HepG2 (cell line): ENCODE measurements around the gene NXPE3. TPM values are rescaled to one million over a fixed set of nuclear protein-coding genes. Genes with fewer than 3 reads are reported as not detected.

Source experiments
- ATAC-seq: fragments of 200-7000 bp; cut with Tn5 transposase; 3 replicates; pipeline ENCODE4 v1.9.1; 2020; ENCODE audit warnings: mild to moderate bottlenecking, moderate library complexity
- BruUV-seq: library from RNA; stranded (reverse); fragments of 400-500 nt; replicated peaks from 2 replicates; lab custom pipeline; 2021; lab: Mats Ljungman, UMichigan
- CTCF ChIA-PET: fragments of 300-600 bp; formaldehyde crosslinking; extraction: SDS; loops from one replicate; lab custom pipeline; 2021; ENCODE audit warnings: low total read pairs, inconsistent platforms, low intra/inter-chr PET ratio; lab: Yijun Ruan, JAX
- POLR2A ChIA-PET: fragments of 350-600 bp; sonication (Branson Sonifier 250); formaldehyde crosslinking; loops from one replicate; lab custom pipeline; 2020; ENCODE audit warnings: antibody characterized with exemption, inconsistent platforms; lab: Yijun Ruan, JAX
- DNase-seq: peaks from one replicate; pipeline ENCODE4 v3.0.0-alpha.2; 2015; ENCODE audit warnings: low spot score
- FAIRE-seq: peaks from 3 replicates; lab custom pipeline; 2011; peaks lifted over from hg19 to GRCh38; lab: Jason Lieb, UNC
- H2AFZ ChIP-seq: one replicate; pipeline ENCODE4 v1.6.1; 2011; ENCODE audit warnings: low read length, inconsistent platforms
- H3K27ac ChIP-seq: fragments of 300-600 bp; 3 replicates; pipeline ENCODE4 v1.8.0; 2011; ENCODE audit warnings: mixed run types, mild to moderate bottlenecking, mixed read lengths, low read length, inconsistent platforms; ENCODE audit not compliant: insufficient read depth; ENCODE audit errors: extremely low read length
- H3K27me3 ChIP-seq, 2 experiments: fragments of 200-600 bp in 1 of 2; 2 replicates in 1 of 2; 3 replicates in 1 of 2; pipeline versions ENCODE4 v1.6.0 to v1.8.0; 2011; ENCODE audit warnings: low read length in 2 of 2, mild to moderate bottlenecking in 2 of 2, moderate library complexity in 2 of 2, inconsistent platforms in 1 of 2; ENCODE audit not compliant: insufficient read depth in 2 of 2, control insufficient read depth in 1 of 2
- H3K36me3 ChIP-seq, 2 experiments: fragments of 200-600 bp in 1 of 2; replicated peaks in 1 of 2; 2 replicates in 1 of 2; 3 replicates in 1 of 2; pipeline versions ENCODE4 v1.5.1 to v1.8.0; 2011; ENCODE audit warnings: low read length in 2 of 2, inconsistent platforms in 1 of 2; ENCODE audit not compliant: insufficient read depth in 2 of 2, control insufficient read depth in 1 of 2
- H3K4me1 ChIP-seq: 2 replicates; pipeline ENCODE4 v1.5.1; 2012; ENCODE audit warnings: low read length, inconsistent platforms; ENCODE audit not compliant: insufficient read depth
- H3K4me2 ChIP-seq: 2 replicates; pipeline ENCODE4 v1.6.0; 2011; ENCODE audit warnings: low read depth, low read length, inconsistent platforms
- H3K4me3 ChIP-seq, 3 experiments: fragments of 200-600 bp in 1 of 3; sonication (generic), shearing (Covaris generic) in 1 of 3; replicated peaks in 1 of 3; 2 replicates each; pipeline ENCODE4 v1.5.1; 2011 to 2016; ENCODE audit warnings: low read length in 3 of 3, inconsistent platforms in 2 of 3, low read depth in 2 of 3, mild to moderate bottlenecking in 2 of 3, control low read depth in 1 of 3, mixed read lengths in 1 of 3; ENCODE audit not compliant: insufficient read depth in 1 of 3
- H3K79me2 ChIP-seq: one replicate; pipeline ENCODE4 v1.6.1; 2011; ENCODE audit warnings: low read length, inconsistent platforms; ENCODE audit not compliant: insufficient read depth
- H3K9ac ChIP-seq: 2 replicates; pipeline ENCODE4 v1.6.0; 2011; ENCODE audit warnings: mild to moderate bottlenecking, low read depth, low read length, inconsistent platforms; ENCODE audit not compliant: insufficient read depth
- H3K9me3 ChIP-seq: 2 replicates; pipeline ENCODE4 v1.5.1; 2012; ENCODE audit warnings: mild to moderate bottlenecking, low read length
- H4K20me1 ChIP-seq: 2 replicates; pipeline ENCODE4 v1.6.0; 2011; ENCODE audit warnings: inconsistent platforms, mild to moderate bottlenecking, low read length, moderate library complexity; ENCODE audit not compliant: insufficient read depth
- ATF5 ChIP-seq: sonication (generic); formaldehyde crosslinking; IDR thresholded peaks from 2 replicates; pipeline ENCODE4 v1.4.0; 2020; ENCODE audit warnings: mild to moderate bottlenecking, low read depth, missing genetic modification reagents
- ATM ChIP-seq: fragments of 450-650 bp; IDR thresholded peaks from 2 replicates; pipeline ENCODE4 v1.7.1; 2017; ENCODE audit warnings: mild to moderate bottlenecking, borderline replicate concordance
- CBFB ChIP-seq: sonication (generic); formaldehyde crosslinking; IDR thresholded peaks from 2 replicates; pipeline ENCODE4 v1.4.0; 2020; ENCODE audit warnings: missing genetic modification reagents
- MIER3 ChIP-seq: IDR thresholded peaks from 2 replicates; pipeline ENCODE4 v1.6.1; 2016; ENCODE audit warnings: missing compliant biosample characterization, borderline replicate concordance
- MYC ChIP-seq: sonication (generic); formaldehyde crosslinking; IDR thresholded peaks from 2 replicates; pipeline ENCODE4 v1.9.0; 2021; ENCODE audit warnings: missing genetic modification reagents, borderline replicate concordance
- NBN ChIP-seq: fragments of 450-650 bp; conservative IDR thresholded peaks from 2 replicates; pipeline ENCODE4 v1.6.1; 2017
- NFRKB ChIP-seq: fragments of 450-650 bp; IDR thresholded peaks from 2 replicates; pipeline ENCODE4 v1.6.1; 2017
- NR0B2 ChIP-seq: sonication (generic); formaldehyde crosslinking; IDR thresholded peaks from 2 replicates; pipeline ENCODE4 v1.4.0; 2020; ENCODE audit warnings: mild to moderate bottlenecking, missing genetic modification reagents
- ONECUT2 ChIP-seq: sonication (generic); formaldehyde crosslinking; IDR thresholded peaks from 2 replicates; pipeline ENCODE4 v1.4.0; 2020; ENCODE audit warnings: missing genetic modification reagents
- PHB2 ChIP-seq: fragments of 450-650 bp; IDR thresholded peaks from 2 replicates; pipeline ENCODE4 v1.6.1; 2018; ENCODE audit not compliant: partially characterized antibody
- SP1 ChIP-seq, 2 experiments: fragments of 450-650 bp in 1 of 2; sonication (generic) in 1 of 2; formaldehyde crosslinking in 1 of 2; IDR thresholded peaks; 2 replicates each; pipeline versions ENCODE4 v1.4.0 to v1.6.1; 2016 to 2020; ENCODE audit warnings: missing genetic modification reagents in 1 of 2
- ZBTB8A ChIP-seq: sonication (generic); formaldehyde crosslinking; IDR thresholded peaks from 2 replicates; pipeline ENCODE4 v1.4.0; 2020; ENCODE audit warnings: mild to moderate bottlenecking, low read depth, missing genetic modification reagents, borderline replicate concordance
- ZMAT3 ChIP-seq: sonication (generic); formaldehyde crosslinking; conservative IDR thresholded peaks from 2 replicates; pipeline ENCODE4 v1.7.0; 2021; ENCODE audit warnings: missing genetic modification reagents
- ZNF20 ChIP-seq: sonication (generic); formaldehyde crosslinking; IDR thresholded peaks from 2 replicates; pipeline ENCODE4 v1.4.0; 2020; ENCODE audit warnings: mild to moderate bottlenecking, moderate library complexity, missing genetic modification reagents
- ZNF674 ChIP-seq: sonication (generic); formaldehyde crosslinking; IDR thresholded peaks from 2 replicates; pipeline ENCODE4 v1.5.0; 2020; ENCODE audit warnings: low read depth, mild to moderate bottlenecking, missing genetic modification reagents
- in situ Hi-C: cut with HindIII; loops from 2 replicates; pipeline ENCODE4 v1.10.0; 2017; ENCODE audit warnings: low pct_unique_long_range_greater_than_20kb; ENCODE audit not compliant: extremely low pct_ligation_motif_present
- intact Hi-C: fragments of 100-400 bp; cut with micrococcal nuclease; formaldehyde crosslinking; loops from one replicate; pipeline ENCODE4 v1.10.0; 2022; ENCODE audit not compliant: unreplicated experiment
- polyA plus RNA-seq, 8 experiments: library from polyadenylated mRNA; depleted of rRNA in 3 of 8; stranded (reverse) in 7 of 8; unstranded in 1 of 8; fragments of >200 nt; fragmentation: Illumina TruSeq in 4 of 8; extraction: Trizol in 4 of 8; gene quantifications; 2 replicates each; pipeline versions ENCODE4 v1.2.1 to v1.2.3, GENCODE V29; 2011 to 2016; ENCODE audit warnings: low read depth in 4 of 8, missing spikeins in 1 of 8, mixed read lengths in 1 of 8; ENCODE audit not compliant: insufficient read depth in 1 of 8
- total RNA-seq, 5 experiments: library from RNA; depleted of rRNA; stranded (reverse); fragments of >200 nt; fragmentation: Illumina TruSeq; extraction: Trizol; gene quantifications; 2 replicates each; pipeline ENCODE4 v1.2.3, GENCODE V29; 2016; ENCODE audit warnings: low read depth in 1 of 5
- TF ChIP-seq, protein P1 (sequence below): sonication (generic); formaldehyde crosslinking; IDR thresholded peaks from 2 replicates; pipeline ENCODE4 v1.4.0; 2020; ENCODE audit warnings: missing genetic modification reagents
- TF ChIP-seq, protein P2 (sequence below): sonication (generic); formaldehyde crosslinking; IDR thresholded peaks from 2 replicates; pipeline ENCODE4 v1.9.0; 2021; ENCODE audit warnings: missing genetic modification reagents, borderline replicate concordance

Gene NXPE3
- total and polyA plus RNA-seq, 2 of the 13 experiments (the other 11 are each of a cell fraction or from before 2014, with no cell fraction given) = 3.5 to 4.7 TPM

GRCh38 chr3:101840066-101840465 lies 61.1 kb downstream of the NXPE3 start:
- no peaks in the 10 kb centered on the region for H3K79me2 ChIP-seq
- H3K36me3 ChIP-seq = no peaks in the 10 kb centered on the region
- POLR2A ChIA-PET = no interaction called here
- no peak overlapping the region for H3K4me3 ChIP-seq
- DNase-seq = no peak
- H3K4me1 ChIP-seq = peaks cover 5% of the 10 kb centered on the region; the same call in 1 of the 2 replicates
- ATAC-seq = no peak
- intact Hi-C loops = no loop called here
- H3K4me2 ChIP-seq = no peak overlapping the region
- no peak overlapping the region for H2AFZ ChIP-seq
- TF ChIP-seq, protein P1, sequence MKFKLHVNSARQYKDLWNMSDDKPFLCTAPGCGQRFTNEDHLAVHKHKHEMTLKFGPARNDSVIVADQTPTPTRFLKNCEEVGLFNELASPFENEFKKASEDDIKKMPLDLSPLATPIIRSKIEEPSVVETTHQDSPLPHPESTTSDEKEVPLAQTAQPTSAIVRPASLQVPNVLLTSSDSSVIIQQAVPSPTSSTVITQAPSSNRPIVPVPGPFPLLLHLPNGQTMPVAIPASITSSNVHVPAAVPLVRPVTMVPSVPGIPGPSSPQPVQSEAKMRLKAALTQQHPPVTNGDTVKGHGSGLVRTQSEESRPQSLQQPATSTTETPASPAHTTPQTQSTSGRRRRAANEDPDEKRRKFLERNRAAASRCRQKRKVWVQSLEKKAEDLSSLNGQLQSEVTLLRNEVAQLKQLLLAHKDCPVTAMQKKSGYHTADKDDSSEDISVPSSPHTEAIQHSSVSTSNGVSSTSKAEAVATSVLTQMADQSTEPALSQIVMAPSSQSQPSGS (CRISPR knock-in tag) = no peak
- TF ChIP-seq NFRKB (no peak), NR0B2 (CRISPR knock-in tag) (no peak), PHB2 (no peak), ATF5 (CRISPR knock-in tag) (no peak), ATM (no peak), SP1 (IDR thresholded peaks at IDR 0.05) (no peak), SP1 (CRISPR knock-in tag; IDR thresholded peaks at IDR 0.05) (no peak), ZMAT3 (CRISPR knock-in tag) (no peak), NBN (no peak), MIER3 (CRISPR knock-in tag) (no peak), ZBTB8A (no peak), ZNF674 (CRISPR knock-in tag) (no peak), ONECUT2 (CRISPR knock-in tag) (no peak), ZNF20 (CRISPR knock-in tag) (no peak), CBFB (CRISPR knock-in tag) (no peak), MYC (CRISPR knock-in tag) (no peak)
- TF ChIP-seq, protein P2, sequence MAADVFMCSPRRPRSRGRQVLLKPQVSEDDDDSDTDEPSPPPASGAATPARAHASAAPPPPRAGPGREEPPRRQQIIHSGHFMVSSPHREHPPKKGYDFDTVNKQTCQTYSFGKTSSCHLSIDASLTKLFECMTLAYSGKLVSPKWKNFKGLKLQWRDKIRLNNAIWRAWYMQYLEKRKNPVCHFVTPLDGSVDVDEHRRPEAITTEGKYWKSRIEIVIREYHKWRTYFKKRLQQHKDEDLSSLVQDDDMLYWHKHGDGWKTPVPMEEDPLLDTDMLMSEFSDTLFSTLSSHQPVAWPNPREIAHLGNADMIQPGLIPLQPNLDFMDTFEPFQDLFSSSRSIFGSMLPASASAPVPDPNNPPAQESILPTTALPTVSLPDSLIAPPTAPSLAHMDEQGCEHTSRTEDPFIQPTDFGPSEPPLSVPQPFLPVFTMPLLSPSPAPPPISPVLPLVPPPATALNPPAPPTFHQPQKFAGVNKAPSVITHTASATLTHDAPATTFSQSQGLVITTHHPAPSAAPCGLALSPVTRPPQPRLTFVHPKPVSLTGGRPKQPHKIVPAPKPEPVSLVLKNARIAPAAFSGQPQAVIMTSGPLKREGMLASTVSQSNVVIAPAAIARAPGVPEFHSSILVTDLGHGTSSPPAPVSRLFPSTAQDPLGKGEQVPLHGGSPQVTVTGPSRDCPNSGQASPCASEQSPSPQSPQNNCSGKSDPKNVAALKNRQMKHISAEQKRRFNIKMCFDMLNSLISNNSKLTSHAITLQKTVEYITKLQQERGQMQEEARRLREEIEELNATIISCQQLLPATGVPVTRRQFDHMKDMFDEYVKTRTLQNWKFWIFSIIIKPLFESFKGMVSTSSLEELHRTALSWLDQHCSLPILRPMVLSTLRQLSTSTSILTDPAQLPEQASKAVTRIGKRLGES (CRISPR knock-in tag) = no peak
- no peak for FAIRE-seq
- no peaks in the 10 kb centered on the region for H3K9me3 ChIP-seq
- H4K20me1 ChIP-seq = no peaks in the 10 kb centered on the region
- H3K9ac ChIP-seq = no peak overlapping the region
- in situ Hi-C loops = no loop called here
- no peaks in the 10 kb centered on the region for H3K27me3 ChIP-seq
- H3K27ac ChIP-seq = no peak overlapping the region
- CTCF ChIA-PET = no interaction called here
- no TSS peak for BruUV-seq
